Posterior vena cava (tissue), 2 donors: ENCODE results near the gene PCDHGA1. TPM values are rescaled to one million over a fixed set of nuclear protein-coding genes. Genes with fewer than 3 reads are reported as not detected.
"Not testable (repeated sequence)": the region's sequence is repeated elsewhere in the genome, so short reads cannot be mapped to it uniquely, and the experiment has no call there.

ENCODE experiments used
- DNase-seq: peaks from one replicate; pipeline ENCODE4 v3.0.0-alpha.2; 2020; ENCODE audit warnings: low spot score
- intact Hi-C, 2 donors: fragments of 100-400 bp; cut with DNase I; formaldehyde crosslinking; loops; one replicate each; pipeline versions ENCODE4 v1.14.1 to v1.14.2; 2022 to 2023
- total RNA-seq, 2 donors: library from RNA; stranded (reverse); fragmentation: NEBNext Ultra II Directional; extraction: Animal tissue kit (Norgen Biotek cat#: 25700); gene quantifications; one replicate each; pipeline ENCODE4 v1.2.1, GENCODE V29; 2021
- donor health status: DM: yes; HTN: yes; CAD: no.
- donor health status: DM: yes; HTN: yes; CAD: no.

Gene PCDHGA1
- total RNA-seq, 2 donors from 2014 or later: 0.81 to 0.93 TPM

GRCh38 chr5:141399555-141400258 lies 69.4 kb downstream of the PCDHGA1 start:
- intact Hi-C loops: no loop called here
- peak; percentile 74 for DNase-seq

GRCh38 chr5:141402553-141403243 lies 72.4 kb downstream of the PCDHGA1 start, which contains the start of gene PCDHGA9:
Gene PCDHGA9, plus strand, starts transcription at chr5:141402778. Its CDS starts 175 bp downstream, at chr5:141402953.
- intact Hi-C loops: no loop called here
- DNase-seq: no peak

- DNase-seq: no peak
- intact Hi-C loops: no loop called here
Measured at GRCh38 chr5:141403387-141403786, 73.1 kb downstream of the PCDHGA1 start.

DNA sequence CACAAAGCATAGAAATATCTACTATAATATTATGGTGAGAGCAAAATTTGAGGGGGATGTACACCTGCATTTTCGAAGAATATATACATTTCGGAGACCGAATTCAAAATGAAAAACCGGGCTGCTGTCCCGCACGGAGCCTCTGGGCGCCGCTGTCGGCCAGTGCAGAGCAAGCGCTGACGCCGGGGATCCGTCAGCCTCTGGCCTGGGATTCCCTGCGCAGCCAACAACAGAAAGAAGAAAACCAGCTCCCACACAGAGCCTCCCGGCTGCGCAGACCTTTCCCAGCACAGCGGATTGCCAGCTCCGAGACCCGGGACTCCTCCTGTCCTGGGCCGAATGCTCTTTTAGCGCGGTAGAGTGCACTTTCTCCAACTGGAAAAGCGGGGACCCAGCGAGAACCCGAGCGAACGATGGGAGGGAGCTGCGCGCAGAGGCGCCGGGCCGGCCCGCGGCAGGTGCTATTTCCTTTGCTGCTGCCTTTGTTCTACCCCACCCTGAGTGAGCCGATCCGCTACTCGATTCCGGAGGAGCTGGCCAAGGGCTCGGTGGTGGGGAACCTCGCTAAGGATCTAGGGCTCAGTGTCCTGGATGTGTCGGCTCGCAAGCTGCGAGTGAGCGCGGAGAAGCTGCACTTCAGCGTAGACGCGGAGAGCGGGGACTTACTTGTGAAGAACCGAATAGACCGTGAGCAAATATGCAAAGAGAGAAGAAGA lies 77.6 kb downstream of the PCDHGA1 start, which contains the start of gene PCDHGB6:
PCDHGB6 (plus strand) TSS at position 232 of the 716 bp plus-strand sequence; CDS start at position 414, 182 bp downstream.
- intact Hi-C loops: not testable (repeated sequence)
- DNase-seq: peak; percentile 78

GRCh38 chr5:141409598-141410306 lies 79.4 kb downstream of the PCDHGA1 start:
- intact Hi-C loops: loop anchor here (10.0 kb wide), 2 partner anchors 145 to 155 kb away; no protein-coding TSS in a partner anchor
- peak; percentile 63 for DNase-seq

- no peak for DNase-seq
- intact Hi-C loops: loop anchor here (10.0 kb wide), 2 partner anchors 143 to 153 kb away; no protein-coding TSS in a partner anchor
Measured at GRCh38 chr5:141411575-141411974, 81.3 kb downstream of the PCDHGA1 start.

GRCh38 chr5:141412854-141413539 lies 82.7 kb downstream of the PCDHGA1 start, which contains the start of gene PCDHGA10:
Gene PCDHGA10, plus strand, starts transcription at chr5:141412987. Its CDS starts 189 bp downstream, at chr5:141413176.
- intact Hi-C loops: loop anchor here (10.0 kb wide), 2 partner anchors 142 to 152 kb away; no protein-coding TSS in a partner anchor
- DNase-seq: peak; percentile 73

DNA sequence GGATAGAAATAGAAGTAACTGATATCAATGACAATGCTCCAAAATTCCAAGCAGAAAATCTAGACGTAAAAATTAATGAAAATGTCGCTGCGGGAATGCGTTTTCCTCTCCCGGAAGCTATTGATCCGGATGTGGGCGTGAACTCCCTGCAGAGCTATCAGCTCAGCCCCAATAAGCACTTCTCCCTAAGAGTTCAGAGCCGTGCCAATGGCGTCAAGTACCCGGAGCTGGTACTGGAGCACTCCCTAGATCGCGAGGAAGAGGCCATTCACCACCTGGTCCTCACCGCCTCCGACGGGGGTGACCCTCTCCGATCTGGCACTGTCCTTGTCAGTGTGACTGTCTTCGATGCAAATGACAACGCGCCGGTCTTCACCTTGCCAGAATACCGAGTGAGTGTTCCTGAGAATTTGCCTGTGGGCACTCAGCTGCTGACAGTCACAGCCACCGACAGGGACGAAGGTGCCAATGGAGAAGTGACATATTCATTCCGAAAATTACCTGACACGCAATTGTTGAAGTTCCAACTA lies 83.3 kb downstream of the PCDHGA1 start:
- peak; percentile 73 for DNase-seq
- intact Hi-C loops: loop anchor here (10.0 kb wide), 2 partner anchors 141 to 151 kb away; no protein-coding TSS in a partner anchor

DNA sequence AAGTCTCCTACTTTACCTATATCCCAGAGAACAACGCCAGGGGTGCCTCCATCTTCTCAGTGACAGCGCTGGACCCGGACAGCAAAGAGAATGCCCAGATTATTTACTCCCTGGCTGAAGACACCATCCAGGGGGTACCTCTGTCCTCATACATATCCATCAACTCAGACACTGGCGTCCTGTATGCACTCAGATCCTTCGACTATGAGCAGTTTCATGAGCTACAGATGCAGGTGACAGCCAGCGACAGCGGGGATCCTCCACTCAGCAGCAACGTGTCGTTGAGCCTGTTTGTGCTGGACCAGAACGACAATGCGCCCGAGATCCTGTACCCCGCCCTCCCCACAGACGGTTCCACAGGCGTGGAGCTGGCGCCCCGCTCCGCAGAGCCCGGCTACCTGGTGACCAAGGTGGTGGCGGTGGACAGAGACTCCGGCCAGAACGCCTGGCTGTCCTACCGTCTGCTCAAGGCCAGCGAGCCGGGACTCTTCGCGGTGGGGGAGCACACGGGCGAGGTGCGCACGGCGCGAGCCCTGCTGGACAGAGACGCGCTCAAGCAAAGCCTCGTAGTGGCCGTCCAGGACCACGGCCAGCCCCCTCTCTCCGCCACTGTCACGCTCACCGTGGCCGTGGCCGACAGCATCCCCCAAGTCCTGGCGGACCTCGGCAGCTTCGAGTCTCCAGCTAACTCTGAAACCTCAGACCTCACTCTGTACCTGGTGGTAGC lies 84.4 kb downstream of the PCDHGA1 start:
- intact Hi-C loops: loop anchor here (10.0 kb wide), 2 partner anchors 140 to 150 kb away; no protein-coding TSS in a partner anchor
- not testable (repeated sequence) for DNase-seq

DNA sequence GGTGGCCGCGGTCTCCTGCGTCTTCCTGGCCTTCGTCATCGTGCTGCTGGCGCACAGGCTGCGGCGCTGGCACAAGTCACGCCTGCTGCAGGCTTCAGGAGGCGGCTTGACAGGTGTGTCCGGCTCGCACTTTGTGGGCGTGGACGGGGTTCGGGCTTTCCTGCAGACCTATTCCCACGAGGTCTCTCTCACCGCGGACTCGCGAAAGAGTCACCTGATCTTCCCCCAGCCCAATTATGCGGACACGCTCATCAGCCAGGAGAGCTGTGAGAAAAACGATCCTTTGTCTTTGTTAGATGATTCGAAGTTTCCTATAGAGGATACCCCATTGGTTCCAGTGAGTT lies 84.9 kb downstream of the PCDHGA1 start:
- peak; percentile 72 for DNase-seq
- intact Hi-C loops: loop anchor here (10.0 kb wide), 2 partner anchors 140 to 150 kb away; no protein-coding TSS in a partner anchor

DNA sequence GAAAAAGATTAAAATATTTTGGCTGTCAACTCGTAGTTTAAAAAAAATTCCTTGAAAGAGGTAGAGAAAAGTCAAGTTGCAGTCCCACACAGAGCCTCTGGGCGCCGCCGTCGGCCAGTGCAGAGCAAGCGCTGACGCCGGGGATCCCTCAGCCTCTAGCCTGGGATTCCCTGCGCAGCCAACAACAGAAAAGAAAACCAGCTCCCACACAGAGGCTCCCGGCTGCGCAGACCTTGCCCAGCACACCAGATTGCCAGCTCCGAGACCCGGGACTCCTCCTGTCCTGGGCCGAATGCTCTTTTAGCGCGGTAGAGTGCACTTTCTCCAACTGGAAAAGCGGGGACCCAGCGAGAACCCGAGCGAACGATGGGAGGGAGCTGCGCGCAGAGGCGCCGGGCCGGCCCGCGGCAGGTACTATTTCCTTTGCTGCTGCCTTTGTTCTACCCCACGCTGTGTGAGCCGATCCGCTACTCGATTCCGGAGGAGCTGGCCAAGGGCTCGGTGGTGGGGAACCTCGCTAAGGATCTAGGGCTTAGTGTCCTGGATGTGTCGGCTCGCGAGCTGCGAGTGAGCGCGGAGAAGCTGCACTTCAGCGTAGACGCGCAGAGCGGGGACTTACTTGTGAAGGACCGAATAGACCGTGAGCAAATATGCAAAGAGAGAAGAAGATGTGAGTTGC lies 87.3 kb downstream of the PCDHGA1 start, which contains the start of gene PCDHGB7:
PCDHGB7 (plus strand) TSS at position 184 of the 679 bp plus-strand sequence; CDS start at position 367, 183 bp downstream.
- DNase-seq: peak; percentile 90
- intact Hi-C loops: loop anchor here (10.0 kb wide), 2 partner anchors 137 to 147 kb away; no protein-coding TSS in a partner anchor

- intact Hi-C loops: loop anchor here (10.0 kb wide), 2 partner anchors 136 to 146 kb away; no protein-coding TSS in a partner anchor
- no peak for DNase-seq
Measured at GRCh38 chr5:141419074-141419880, 89.0 kb downstream of the PCDHGA1 start.

- intact Hi-C loops: loop anchor here in 1 of 2 donors (10.0 kb wide), 1 partner anchor 104 kb away; no protein-coding TSS in a partner anchor
- DNase-seq: peak; percentile 80
Measured at GRCh38 chr5:141420855-141421488, 90.7 kb downstream of the PCDHGA1 start, which contains the start of gene PCDHGA11. Gene PCDHGA11, plus strand, starts transcription at chr5:141421051. Its CDS starts 177 bp downstream, at chr5:141421228.

DNA sequence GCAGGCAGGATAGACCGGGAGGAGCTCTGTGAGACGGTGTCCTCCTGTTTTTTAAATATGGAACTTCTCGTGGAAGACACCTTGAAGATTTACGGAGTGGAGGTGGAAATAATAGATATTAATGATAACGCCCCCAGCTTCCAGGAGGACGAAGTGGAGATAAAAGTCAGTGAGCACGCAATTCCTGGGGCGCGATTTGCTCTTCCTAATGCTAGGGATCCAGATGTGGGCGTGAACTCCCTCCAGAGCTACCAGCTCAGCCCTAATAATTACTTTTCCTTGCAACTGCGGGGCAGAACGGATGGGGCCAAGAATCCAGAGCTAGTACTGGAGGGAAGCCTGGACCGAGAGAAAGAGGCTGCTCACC lies 91.2 kb downstream of the PCDHGA1 start:
- intact Hi-C loops: loop anchor here in 1 of 2 donors (10.0 kb wide), 1 partner anchor 103 kb away; no protein-coding TSS in a partner anchor
- DNase-seq: no peak
